ENCODE data around the gene MIOX.

MIOX gene

DNA sequence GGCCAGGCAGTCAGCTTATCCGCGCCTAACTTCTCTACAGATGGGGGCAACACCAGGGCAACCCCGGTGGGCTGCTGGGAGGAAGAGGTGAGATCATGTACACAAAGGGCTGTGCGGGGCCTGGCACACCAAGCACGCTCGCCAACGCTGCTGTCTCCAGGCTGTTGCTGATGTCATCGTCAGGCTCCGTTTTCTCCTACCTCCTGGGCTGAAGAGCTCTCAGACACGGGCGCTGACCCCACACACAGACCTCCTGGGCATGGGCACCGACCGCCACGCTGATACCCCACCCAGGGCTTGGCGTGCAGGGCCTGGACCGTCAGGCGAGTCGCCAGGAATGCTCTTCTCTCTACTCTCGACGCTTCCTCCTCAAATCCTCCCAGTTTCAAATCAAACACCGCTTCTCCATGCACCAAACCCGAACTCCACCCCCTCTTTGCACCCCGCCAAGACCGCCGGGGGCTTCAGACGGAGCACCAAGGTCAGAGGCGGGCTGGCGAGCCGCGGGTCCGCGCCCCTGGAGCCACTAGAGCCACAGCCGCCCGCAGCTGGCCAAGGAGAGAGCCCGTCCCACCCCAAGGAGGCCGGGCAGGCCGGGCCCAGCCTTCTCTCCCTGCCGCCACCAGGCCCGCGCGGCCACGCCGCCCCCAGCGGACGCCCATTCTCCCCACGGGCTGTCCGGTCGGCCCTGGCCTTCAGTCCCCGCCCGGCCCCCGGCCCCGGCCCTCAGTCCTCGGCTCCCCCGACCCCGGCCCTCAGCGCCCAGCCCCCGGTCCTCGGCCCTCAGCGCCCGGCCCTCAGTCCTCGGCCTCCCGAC, 12.6 kb upstream of the MIOX start:
- peak; percentile 46 to 56 for DNase-seq

DNA sequence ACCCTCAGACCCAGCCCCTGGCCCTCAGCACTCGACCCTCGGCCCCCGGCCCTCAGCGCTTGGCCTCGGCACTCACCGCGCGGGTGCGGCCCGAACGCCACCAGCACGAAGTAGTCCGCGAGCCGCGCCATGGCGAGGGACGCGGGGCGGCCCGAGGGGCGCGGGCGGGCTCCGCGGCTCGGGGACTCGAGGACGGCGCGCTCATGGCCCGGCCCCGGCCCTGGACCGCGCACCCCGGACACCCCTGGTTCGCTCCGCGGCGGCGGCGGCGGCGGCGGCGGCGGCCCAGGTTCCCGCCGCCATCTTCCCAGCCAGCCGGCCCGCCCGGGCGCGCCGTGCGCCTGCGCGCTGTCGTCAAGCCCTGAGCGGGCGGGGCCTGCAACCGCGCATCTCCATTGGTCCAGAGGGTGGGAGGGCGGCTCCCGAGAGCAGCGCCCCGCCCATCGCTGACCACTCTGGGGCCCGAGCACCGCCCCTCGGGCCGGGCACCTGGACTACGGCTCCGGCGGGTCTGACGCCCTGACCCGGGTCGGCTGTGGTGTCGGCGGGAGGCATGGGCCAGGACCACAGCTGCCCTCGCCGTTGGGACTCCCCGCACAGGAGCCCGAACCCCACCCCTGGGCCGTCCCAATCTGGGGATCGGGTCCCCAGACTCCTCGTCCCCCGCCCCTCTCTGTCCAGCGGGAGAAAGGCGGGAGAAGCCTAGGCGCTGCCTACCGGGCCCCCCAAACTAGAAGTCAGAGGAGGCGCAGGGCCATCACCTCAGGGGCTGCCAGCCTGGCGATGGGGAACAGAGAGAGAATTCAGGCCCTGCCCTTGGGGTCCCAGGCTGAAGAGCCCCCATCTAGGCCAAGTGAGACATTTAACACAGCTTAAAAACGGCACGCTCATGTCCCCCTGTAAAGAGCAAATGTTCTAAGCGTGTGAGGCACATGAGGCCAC, 11.7 kb upstream of the MIOX start, which contains the start of gene SBF1:
TSS of gene SBF1 (minus strand) at position 326 of the 942 bp plus-strand sequence. CDS start at position 131, 195 bp downstream.
- peak; percentile 89 to 92 for DNase-seq

DNA sequence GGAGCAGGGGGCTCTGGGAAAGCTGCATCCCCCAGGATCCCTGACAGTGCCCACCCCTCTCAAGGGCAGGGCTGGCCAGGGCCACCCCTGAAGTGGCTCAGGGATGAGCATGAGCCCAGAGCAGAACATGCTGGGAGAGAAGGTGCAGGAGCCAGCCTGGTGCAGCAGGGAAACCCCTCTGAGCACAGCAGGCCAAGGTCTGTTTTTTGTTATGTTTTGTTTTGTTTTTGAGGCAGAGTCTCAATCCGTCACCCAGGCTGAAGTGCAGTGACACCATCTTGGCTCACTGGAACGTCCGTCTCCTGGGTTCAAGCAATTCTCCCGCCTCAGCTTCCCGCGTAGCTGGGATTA, 11.0 kb upstream of the MIOX start:
- DNase-seq = no peak

DNA sequence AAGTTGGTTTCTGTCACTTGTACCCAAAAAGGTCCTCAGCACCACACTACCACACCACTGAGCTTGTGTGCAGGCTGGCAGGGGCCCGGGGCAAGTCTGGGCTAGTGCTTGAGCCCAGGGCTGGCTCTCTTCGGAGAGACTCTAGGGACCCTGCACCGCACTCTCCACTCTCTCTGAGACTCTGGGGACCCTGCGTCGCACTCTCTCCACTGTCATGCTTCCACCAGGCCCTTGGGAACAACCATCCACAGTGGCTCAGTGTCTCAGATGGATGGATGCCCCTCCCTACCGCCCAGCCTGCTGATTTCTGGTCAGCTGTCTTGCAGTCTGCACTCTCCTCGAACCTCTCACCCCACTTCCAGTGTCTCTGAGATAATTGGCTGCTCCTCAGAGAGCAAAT, 9.8 kb upstream of the MIOX start:
- DNase-seq = no peak

DNA sequence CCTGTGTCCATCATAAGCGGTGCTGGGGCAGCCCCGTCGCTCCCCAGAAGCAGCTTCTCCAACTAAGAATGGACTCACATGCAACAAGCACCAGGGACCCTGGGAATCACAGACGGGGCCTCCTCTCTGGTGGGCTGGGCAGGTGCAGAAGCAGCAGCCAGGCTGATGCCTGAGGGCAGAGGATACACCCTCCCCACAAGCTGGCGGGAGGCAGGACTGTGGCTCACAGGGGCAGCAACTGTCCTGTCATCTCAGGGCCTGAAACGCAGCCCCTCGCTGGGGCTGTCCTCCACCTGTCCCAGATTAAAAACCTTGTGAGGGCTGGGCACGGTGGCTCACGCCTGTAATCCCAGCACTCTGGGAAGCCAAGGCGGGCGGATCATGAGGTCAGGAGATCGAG, 8.7 kb upstream of the MIOX start:
- no peak for DNase-seq

DNA sequence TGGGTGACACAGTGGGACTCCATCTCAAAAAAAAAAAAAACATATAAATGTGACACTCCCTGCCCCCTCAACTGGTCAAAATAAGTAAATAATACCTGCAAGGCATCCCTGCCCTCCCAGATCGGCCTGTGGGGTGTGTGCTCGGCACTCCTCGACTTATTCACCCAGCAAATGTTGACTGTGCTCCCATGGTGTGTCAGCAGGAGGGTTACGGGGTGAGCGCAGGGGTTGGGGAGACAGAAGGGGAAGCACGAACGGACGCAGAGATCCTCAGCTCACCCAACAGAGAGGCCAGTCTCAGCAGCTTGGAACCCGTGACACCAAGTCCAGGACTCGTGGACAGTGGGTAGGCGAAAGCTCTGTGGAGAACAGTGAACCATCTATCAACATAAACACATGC, 6.9 kb upstream of the MIOX start:
- DNase-seq = no peak

DNA sequence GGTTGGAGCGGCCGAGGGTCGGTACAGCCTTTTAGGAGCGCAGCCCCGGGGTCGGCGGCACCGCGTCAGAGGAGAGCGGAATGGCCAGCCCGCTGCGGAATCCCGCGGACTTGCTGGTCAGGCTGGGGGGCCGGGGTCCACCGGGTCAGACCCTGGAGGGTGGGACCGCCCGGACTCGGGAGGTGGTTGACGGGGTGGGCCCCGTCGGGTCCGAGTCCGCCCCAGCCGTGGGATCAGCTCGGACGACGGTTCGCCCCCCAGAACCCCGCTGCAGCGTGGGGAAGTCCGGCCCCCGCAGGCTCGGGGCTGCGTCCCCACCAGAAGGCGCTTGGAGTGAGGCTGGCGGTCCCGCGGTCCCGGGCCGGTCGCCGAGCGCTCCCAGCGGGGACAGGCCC, 5.6 kb upstream of the MIOX start:
- no peak for DNase-seq

DNA sequence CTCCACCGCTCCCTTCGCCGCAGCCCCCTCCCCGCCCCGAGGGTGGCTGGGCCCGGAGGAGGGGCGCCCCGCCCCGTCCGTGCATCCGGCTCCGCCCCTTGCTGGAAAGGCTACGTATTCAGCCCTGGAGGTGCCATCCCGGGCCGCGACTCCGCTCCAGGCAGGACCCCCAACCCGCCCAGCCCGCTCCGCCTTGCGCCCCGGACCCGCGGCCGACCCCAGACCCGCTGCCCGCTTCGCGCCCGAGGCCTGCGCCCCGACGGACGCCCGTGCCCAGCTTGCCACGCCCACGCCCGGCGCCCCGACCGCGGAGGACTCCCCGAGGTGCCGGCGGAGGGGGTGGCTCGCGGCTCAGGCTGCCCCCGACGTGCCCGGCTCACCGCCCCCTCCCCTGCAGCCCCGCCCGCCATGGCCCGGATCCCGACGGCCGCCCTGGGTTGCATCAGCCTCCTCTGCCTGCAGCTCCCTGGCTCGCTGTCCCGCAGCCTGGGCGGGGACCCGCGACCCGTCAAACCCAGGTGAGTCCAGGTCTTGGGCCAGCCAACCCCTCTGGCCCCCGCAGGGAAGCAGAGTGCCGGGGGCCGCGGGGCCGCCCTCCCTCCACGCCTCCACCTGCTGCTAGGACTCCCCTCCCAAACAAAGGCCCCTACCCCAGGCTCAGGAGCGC, 5.1 kb upstream of the MIOX start, which contains the start of gene ADM2:
TSS of gene ADM2 (plus strand) at position 104 of the 667 bp plus-strand sequence. CDS start at position 409, 305 bp downstream.
- peak; percentile 76 to 78 for DNase-seq

DNA sequence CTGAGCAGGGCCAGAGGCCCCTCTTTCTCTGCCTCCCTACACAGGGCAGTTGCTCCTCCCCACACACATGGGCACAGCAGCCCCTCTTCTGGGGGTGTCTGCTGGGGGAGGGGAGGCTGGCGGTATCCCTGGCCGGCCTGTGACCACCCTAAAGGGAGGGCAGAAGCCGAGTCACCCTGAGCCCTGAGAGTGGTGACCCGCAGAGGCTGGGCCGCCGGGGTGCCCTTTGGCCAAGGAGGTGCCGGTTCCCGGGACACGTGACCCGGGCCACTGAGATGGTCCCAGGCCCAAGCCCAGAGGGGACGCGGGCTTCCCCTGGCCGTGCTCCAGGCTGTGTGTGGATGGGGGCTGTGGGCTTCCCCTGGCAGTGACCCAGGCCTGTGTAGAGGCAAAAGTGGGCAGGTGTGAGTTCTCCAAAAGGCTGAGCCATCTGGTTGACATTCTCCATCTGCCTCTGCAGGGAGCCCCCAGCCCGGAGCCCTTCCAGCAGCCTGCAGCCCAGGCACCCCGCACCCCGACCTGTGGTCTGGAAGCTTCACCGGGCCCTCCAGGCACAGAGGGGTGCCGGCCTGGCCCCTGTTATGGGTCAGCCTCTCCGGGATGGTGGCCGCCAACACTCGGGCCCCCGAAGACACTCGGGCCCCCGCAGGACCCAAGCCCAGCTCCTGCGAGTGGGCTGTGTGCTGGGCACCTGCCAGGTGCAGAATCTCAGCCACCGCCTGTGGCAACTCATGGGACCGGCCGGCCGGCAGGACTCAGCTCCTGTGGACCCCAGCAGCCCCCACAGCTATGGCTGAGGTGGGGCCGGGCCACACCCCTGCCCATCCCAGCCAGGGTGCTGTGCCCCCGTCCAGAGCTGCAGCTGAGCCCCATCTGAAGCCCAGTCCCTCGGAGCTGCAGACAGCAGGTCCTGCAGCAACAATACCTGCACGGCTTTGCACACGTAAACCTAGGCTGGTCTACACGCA, 4.3 kb upstream of the MIOX start:
- DNase-seq = no peak

DNA sequence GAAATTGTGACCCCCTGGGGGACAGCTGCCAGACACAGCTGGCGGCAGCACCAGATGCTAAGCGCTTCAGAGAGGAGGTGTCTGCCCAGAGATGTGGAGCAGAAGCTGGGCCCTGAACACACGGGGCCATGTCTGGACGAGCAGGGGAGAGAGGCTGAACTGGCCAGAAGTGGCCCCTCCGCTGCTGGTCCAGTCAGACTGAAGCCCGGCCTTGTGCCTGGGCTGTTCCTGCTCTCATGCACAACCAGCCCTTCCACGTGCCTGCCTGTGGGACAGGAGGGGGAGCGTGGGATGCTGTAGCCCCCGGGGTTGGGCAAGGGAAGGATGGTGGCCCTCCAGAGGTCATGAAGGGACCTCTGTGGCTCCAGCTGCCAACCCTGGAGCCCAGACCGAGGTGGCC, 3.6 kb upstream of the MIOX start:
- no peak for DNase-seq

DNA sequence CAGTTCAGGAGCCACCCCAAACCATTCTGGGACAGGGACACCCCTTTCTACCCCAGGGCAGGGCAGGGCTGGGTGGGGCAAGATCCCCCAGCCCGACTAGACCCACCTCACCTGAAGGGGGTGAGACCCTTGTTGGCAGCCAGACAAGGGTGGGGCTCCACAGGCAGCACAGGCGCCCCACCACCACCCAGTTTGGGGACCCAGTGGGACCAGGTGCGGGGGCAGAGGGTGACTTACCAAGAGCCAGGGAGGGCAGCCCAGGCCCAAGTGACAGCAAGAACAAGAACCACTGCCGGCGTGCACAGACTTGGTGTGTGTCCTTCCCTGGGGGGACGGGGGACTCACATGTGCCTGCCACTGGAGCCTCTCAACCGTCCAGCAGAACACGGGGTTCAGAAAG, 3.1 kb upstream of the MIOX start:
- DNase-seq = no peak

DNA sequence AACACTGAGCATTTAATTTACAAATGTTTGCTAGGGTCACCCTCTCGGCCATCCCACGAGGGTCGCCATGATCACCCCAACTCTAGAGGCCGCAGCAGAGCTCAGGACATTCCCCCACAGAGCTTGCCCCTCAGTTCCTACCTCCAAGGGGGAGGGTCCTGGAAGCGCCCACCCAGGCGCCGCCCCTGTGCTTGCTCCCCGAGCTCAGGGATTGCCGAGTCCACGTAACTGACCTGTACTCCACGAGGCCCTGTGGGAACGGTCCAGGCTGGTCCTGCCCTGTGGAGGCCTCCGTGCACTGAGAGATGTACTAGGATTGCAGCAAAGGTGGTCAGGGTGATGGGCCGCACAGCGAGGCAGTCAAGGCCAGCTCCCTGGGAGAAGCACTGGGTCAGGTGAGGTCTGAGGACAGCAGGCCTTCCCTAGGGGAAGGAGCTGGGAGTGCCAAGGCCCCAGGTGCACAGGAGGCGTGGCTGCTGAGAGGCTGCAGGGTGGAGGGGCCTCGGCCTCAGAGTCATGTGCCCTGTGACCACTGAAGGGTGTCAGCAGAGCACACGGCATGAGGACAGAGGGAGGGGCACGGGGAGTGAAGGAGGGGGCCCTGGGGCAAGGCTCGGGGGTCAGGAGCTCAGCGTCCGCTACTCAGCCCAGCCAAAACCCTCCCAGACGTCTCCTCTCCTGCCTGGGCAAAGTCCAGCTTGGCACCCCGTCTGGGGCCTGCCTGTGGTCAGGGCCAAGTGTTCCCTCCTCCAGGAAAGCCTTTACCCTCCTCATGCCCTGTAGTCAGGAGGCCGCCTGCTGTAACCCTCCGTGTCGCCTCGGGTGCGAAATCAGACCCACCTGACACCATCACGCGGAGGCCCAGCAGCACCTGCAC, 2.4 kb upstream of the MIOX start:
- DNase-seq = no peak

DNA sequence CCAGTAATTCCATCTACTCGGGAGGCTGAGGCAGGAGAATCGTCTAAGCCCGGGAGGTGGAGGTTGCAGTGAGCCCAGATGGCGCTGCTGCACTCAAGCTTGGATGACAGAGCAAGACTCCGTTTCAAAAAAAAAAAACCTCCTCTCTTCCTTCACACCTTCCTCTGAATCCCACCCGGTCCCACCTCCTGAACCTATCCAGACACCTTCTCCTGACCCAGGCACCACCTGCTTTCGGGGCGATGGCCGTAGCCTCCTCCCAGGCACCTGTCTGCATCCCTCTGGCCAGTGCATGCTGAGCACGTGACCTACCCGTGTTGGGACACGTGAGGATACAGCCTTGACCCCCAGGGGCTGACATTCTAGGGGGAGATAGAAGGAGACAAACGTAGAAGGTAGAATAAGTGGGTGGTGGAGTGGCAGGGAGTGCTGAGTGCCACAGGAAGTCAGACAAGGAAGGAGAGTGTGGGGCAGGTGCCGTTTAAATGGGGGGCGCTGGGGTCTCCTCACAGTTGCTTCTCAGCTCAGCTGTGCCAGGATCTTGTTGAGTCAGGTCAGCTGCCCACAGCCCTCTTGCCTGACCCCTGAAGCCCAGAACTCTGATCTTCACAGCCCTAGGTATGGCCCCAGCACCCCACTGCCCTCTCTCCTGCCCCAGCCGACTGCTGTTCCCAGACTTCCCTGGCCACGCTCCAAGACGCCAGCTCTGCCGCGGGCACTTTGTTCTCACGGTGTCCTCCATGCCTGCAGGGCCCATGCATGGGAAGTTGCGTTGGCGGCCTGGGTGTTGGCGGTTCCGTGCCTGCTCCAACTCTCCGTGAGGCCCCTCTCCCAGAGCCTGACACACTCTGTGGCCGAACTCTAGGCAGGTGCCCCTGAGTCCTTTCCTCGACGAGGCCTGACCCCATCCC, 1.2 kb upstream of the MIOX start:
- DNase-seq = no peak

DNA sequence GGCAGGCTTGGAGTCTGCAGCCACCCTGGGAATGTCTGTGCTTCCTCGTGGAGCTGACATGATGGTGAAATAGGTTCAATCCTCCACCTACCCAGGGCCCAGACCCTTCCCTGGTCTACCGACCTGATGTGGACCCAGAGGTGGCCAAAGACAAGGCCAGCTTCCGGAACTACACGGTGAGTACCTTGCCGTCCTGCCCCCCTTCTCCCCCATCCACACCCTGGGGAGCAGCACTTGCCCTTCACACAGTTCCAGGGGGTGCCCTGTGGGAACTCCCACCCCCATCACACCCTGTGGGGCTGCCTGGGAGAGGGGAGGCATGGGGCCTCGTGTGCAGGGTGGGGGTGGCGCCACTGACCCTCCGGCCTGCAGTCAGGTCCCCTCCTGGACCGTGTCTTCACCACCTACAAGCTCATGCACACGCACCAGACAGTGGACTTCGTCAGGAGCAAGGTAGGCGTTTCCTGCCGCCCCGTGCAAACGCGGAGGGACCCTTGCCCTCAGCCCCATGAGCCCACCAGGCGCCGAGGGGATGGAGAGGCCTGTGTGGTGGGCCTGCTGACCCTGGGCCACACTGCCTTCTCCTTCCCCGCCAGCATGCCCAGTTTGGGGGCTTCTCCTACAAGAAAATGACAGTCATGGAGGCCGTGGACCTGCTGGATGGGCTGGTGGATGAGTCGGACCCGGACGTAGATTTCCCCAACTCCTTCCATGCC, 789 bp downstream of the MIOX start:
- no peak for DNase-seq

DNA sequence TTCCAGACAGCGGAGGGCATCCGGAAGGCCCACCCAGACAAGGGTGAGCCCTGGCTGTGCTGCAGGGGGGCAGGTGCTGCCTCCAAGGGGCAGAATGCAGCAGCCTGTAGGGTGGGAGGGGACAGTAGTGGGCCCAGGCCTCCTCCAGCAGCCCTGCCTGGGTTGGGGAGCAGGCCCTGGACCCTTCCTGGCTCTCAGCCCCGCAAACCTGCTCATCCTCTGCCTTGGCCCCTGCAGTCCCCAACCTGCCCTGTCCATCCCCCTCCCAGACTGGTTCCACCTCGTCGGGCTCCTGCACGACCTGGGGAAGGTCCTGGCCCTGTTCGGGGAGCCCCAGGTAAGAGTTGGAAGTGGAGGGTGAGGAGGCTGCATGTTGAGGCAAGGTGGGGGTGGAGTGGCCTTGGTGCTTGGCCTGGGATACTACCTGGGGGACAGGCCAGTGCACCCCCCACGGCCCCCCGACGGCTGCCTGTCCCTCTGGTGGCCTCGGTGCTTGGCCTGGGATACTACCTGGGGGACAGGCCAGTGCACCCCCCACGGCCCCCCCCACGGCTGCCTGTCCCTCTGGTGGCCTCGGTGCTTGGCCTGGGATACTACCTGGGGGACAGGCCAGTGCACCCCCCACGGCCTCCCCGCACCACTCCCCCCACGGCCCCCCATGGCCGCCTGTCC, 1.5 kb downstream of the MIOX start:
- no peak for DNase-seq

DNA sequence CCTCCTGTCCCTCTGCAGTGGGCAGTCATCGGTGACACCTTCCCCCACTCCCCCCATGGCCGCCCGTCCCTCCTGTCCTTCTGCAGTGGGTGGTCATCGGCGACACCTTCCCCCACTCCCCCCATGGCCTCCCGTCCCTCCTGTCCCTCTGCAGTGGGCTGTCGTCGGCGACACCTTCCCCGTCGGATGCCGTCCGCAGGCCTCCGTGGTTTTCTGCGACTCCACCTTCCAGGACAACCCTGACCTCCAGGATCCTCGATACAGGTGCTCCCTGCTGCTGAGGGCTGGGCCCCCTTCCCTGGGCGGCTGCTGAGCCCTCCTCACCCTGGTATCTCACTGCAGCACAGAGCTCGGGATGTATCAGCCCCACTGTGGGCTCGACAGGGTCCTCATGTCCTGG, 2.2 kb downstream of the MIOX start:
- DNase-seq = no peak

DNA sequence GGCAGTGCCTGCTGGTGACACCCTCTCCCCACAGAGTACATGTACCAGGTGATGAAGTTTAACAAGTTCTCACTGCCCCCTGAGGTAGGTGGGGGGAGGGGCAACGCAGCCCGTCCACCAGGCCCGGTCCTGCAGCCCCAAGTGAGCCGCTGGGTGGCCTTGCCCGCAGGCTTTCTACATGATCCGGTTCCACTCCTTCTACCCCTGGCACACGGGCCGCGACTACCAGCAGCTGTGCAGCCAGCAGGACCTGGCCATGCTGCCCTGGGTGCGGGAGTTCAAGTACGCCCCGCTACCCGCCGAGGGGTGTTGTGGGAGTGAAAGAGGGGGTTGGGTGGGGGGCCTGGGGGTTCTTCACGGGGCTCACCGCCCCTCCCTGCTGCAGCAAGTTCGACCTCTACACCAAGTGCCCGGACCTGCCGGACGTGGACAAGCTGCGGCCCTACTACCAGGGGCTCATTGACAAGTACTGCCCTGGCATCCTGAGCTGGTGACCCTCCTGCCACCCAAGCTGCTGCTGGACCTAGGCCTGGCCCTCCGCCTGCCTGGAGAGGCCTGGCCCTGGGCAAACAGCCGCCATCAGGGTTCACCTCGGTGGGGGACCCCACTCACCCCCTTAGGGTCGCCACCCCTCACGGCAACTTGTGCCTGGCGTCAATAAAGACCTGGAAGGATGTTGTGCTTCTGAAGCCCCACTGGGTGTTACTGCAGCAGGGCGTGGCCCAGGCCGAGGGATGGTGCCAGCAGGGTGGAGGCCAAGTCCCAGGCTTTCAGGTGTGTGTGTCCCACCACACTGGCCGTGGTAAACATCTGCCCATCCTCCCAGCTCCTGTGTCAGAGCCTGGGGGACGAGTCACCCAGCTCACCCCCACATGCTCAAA, 2.9 kb downstream of the MIOX start:
- no peak for DNase-seq
